Stimulated activated CD4-positive, alpha-beta T cell treated with anti-CD3 and anti-CD28 coated beads, Interleukin-15, amount 100 ng/mL, for 24 hours (primary cell): ENCODE measurements around the gene FNDC3B.

Source experiments
- DNase-seq: peaks from one replicate; pipeline ENCODE4 v3.0.0-alpha.2; 2020

FNDC3B gene

GRCh38 chr3:172296975-172297332, 257.6 kb downstream of the FNDC3B start:
- DNase-seq: no peak

- DNase-seq: no peak
Observed at GRCh38 chr3:172298247-172298646, 258.9 kb downstream of the FNDC3B start.

GRCh38 chr3:172300187-172300586, 260.8 kb downstream of the FNDC3B start:
- DNase-seq: no peak

GRCh38 chr3:172300862-172301261, 261.5 kb downstream of the FNDC3B start:
- no peak for DNase-seq

- no peak for DNase-seq
Observed at GRCh38 chr3:172302203-172302602, 262.8 kb downstream of the FNDC3B start.

GRCh38 chr3:172303181-172303580, 263.8 kb downstream of the FNDC3B start:
- no peak for DNase-seq

- DNase-seq: no peak
Observed at GRCh38 chr3:172303941-172304558, 264.7 kb downstream of the FNDC3B start.

- DNase-seq: no peak
Observed at GRCh38 chr3:172305552-172305951, 266.2 kb downstream of the FNDC3B start.

GRCh38 chr3:172305974-172306373, 266.6 kb downstream of the FNDC3B start:
- no peak for DNase-seq

- no peak for DNase-seq
Observed at GRCh38 chr3:172307141-172307560, 267.8 kb downstream of the FNDC3B start.

GRCh38 chr3:172309059-172309458, 269.7 kb downstream of the FNDC3B start:
- no peak for DNase-seq

GRCh38 chr3:172309741-172310427, 270.5 kb downstream of the FNDC3B start:
- DNase-seq: no peak

- DNase-seq: no peak
Observed at GRCh38 chr3:172310428-172310760, 271.0 kb downstream of the FNDC3B start.

GRCh38 chr3:172311217-172311616, 271.8 kb downstream of the FNDC3B start:
- DNase-seq: no peak

- no peak for DNase-seq
Observed at GRCh38 chr3:172312001-172312400, 272.6 kb downstream of the FNDC3B start.

GRCh38 chr3:172312711-172313110, 273.3 kb downstream of the FNDC3B start:
- no peak for DNase-seq

- DNase-seq: no peak
Observed at GRCh38 chr3:172313671-172314070, 274.3 kb downstream of the FNDC3B start.

GRCh38 chr3:172314591-172315160, 275.3 kb downstream of the FNDC3B start:
- DNase-seq: no peak

- DNase-seq: no peak
Observed at GRCh38 chr3:172315401-172316091, 276.2 kb downstream of the FNDC3B start.

- no peak for DNase-seq
Observed at GRCh38 chr3:172316758-172317157, 277.4 kb downstream of the FNDC3B start.

GRCh38 chr3:172317481-172317880, 278.1 kb downstream of the FNDC3B start:
- no peak for DNase-seq

- no peak for DNase-seq
Observed at GRCh38 chr3:172317984-172318383, 278.6 kb downstream of the FNDC3B start.

- DNase-seq: no peak
Observed at GRCh38 chr3:172319595-172319994, 280.2 kb downstream of the FNDC3B start.

GRCh38 chr3:172320468-172320867, 281.1 kb downstream of the FNDC3B start:
- DNase-seq: no peak
